HUES48 (cell line): ENCODE data around the gene BPIFB4.
"Not testable (repeated sequence)": the region's sequence is repeated elsewhere in the genome, so short reads cannot be mapped to it uniquely, and the experiment has no call there.

Experiments
- H3K27ac ChIP-seq: one replicate; pipeline ENCODE4 v1.7.0; 2013; ENCODE audit warnings: low read depth, low read length, inconsistent platforms
- H3K27me3 ChIP-seq: 2 replicates; pipeline ENCODE4 v1.6.1; 2013; ENCODE audit warnings: mild to moderate bottlenecking, low read length; ENCODE audit not compliant: control insufficient read depth, insufficient read depth
- H3K36me3 ChIP-seq: 2 replicates; pipeline ENCODE4 v1.6.1; 2013; ENCODE audit warnings: low read length; ENCODE audit not compliant: control insufficient read depth, insufficient read depth
- H3K4me1 ChIP-seq: 2 replicates; pipeline ENCODE4 v1.6.1; 2013; ENCODE audit warnings: mild to moderate bottlenecking, low read length; ENCODE audit not compliant: control insufficient read depth, insufficient read depth
- H3K4me3 ChIP-seq: 2 replicates; pipeline ENCODE4 v1.5.1; 2013; ENCODE audit warnings: mild to moderate bottlenecking, low read depth, low read length
- H3K9ac ChIP-seq: 2 replicates; pipeline ENCODE4 v1.6.1; 2013; ENCODE audit warnings: mild to moderate bottlenecking, low read depth, low read length, moderate library complexity
- H3K9me3 ChIP-seq: 2 replicates; pipeline ENCODE4 v1.6.1; 2013; ENCODE audit warnings: low read length; ENCODE audit not compliant: control insufficient read depth, insufficient read depth

BPIFB4 gene

DNA sequence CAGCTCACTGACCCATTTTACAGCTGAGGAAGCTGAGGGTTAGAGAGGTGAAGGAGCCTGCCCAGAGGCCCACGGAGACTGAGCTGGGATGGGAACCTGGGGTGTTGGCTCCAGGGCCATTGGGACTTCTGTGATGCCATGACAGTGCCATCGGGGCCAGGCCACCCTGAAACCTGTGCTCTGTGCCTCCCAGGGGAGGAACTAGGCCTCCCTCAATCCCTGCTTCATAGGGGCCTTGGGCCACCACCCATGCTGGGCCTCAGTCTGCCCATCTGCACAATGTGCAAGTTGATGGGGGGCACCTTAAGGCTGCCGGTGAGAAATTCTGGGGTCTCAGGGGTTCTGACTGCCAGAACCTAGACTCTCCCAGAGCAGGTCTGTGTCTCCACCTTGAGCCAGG is 24.9 kb downstream of the BPIFB4 start:
- no peaks in the 10 kb centered on the region for H3K27me3 ChIP-seq
- H3K4me1 ChIP-seq, result peaks cover 5% of the 10 kb centered on the region; the same call in 1 of the 2 replicates
- no peaks in the 10 kb centered on the region for H3K36me3 ChIP-seq
- H3K9me3 ChIP-seq, result no peaks in the 10 kb centered on the region
- H3K27ac ChIP-seq, result no peak overlapping the region
- no peak overlapping the region for H3K9ac ChIP-seq
- no peak overlapping the region for H3K4me3 ChIP-seq

GRCh38 chr20:33105316-33105924 is 26.0 kb downstream of the BPIFB4 start:
- H3K36me3 ChIP-seq, result no peaks in the 10 kb centered on the region
- no peak overlapping the region for H3K9ac ChIP-seq
- peaks cover 5% of the 10 kb centered on the region; the same call in 1 of the 2 replicates for H3K4me1 ChIP-seq
- no peak overlapping the region for H3K4me3 ChIP-seq
- H3K27ac ChIP-seq, result no peak overlapping the region
- no peaks in the 10 kb centered on the region for H3K9me3 ChIP-seq
- H3K27me3 ChIP-seq, result no peaks in the 10 kb centered on the region

- H3K9me3 ChIP-seq, H3K4me3 ChIP-seq, H3K27ac ChIP-seq, H3K27me3 ChIP-seq, H3K4me1 ChIP-seq, H3K9ac ChIP-seq, H3K36me3 ChIP-seq: not testable (repeated sequence)
Observed at GRCh38 chr20:33106058-33106620, 26.7 kb downstream of the BPIFB4 start.

- H3K27ac ChIP-seq, result no peak overlapping the region
- no peaks in the 10 kb centered on the region for H3K27me3 ChIP-seq
- no peak overlapping the region for H3K9ac ChIP-seq
- no peak overlapping the region for H3K4me3 ChIP-seq
- H3K36me3 ChIP-seq, result no peaks in the 10 kb centered on the region
- 0 out of 2 replicates have a peak, but pooled peaks cover 2% of the 10 kb centered on the region for H3K9me3 ChIP-seq
- H3K4me1 ChIP-seq, result no peaks in the 10 kb centered on the region
Observed at GRCh38 chr20:33108661-33109060, 29.2 kb downstream of the BPIFB4 start.

DNA sequence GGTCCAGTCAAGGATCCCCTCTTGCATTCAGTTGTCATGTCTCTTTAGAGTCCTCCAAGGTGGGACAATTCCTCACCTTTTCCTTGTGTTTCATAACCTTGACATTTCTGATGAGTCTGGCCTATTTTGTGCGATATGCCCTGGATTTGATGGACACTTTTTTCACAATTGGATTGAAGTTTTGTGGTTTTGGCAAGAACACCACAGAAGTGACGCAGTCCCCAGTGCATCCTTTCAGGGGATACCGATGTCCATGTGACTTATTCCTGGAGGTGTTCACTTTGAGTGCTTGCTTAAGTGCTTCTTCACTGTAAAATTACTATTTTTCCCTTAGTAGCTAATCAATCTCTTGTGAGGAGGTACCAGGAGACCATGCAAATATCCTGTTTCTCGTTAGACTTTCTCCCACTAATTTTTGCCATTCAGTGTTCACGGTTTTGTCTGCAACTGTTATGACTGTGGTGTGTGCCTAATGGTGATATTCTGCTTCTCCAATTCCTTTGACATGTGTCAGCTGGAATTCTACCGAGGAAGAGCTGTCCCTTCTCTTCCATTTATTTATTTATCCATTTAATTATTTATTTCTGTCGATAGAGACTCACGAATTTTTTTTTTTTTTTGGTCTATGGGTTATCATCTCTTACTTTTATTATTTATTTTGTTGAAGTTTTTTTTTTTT is 30.8 kb downstream of the BPIFB4 start:
- peaks cover 6% of the 10 kb centered on the region; the same call in 1 of the 2 replicates for H3K9me3 ChIP-seq
- H3K27ac ChIP-seq, result no peak overlapping the region
- no peak overlapping the region for H3K9ac ChIP-seq
- no peaks in the 10 kb centered on the region for H3K4me1 ChIP-seq
- no peaks in the 10 kb centered on the region for H3K27me3 ChIP-seq
- H3K36me3 ChIP-seq, result no peaks in the 10 kb centered on the region
- no peak overlapping the region for H3K4me3 ChIP-seq

- no peak overlapping the region for H3K27ac ChIP-seq
- no peaks in the 10 kb centered on the region for H3K4me1 ChIP-seq
- H3K9me3 ChIP-seq, result peaks cover 6% of the 10 kb centered on the region; the same call in 1 of the 2 replicates
- H3K4me3 ChIP-seq, result no peak overlapping the region
- H3K9ac ChIP-seq, result no peak overlapping the region
- H3K36me3 ChIP-seq, result no peaks in the 10 kb centered on the region
- H3K27me3 ChIP-seq, result no peaks in the 10 kb centered on the region
Observed at GRCh38 chr20:33111306-33111705, 31.9 kb downstream of the BPIFB4 start.

DNA sequence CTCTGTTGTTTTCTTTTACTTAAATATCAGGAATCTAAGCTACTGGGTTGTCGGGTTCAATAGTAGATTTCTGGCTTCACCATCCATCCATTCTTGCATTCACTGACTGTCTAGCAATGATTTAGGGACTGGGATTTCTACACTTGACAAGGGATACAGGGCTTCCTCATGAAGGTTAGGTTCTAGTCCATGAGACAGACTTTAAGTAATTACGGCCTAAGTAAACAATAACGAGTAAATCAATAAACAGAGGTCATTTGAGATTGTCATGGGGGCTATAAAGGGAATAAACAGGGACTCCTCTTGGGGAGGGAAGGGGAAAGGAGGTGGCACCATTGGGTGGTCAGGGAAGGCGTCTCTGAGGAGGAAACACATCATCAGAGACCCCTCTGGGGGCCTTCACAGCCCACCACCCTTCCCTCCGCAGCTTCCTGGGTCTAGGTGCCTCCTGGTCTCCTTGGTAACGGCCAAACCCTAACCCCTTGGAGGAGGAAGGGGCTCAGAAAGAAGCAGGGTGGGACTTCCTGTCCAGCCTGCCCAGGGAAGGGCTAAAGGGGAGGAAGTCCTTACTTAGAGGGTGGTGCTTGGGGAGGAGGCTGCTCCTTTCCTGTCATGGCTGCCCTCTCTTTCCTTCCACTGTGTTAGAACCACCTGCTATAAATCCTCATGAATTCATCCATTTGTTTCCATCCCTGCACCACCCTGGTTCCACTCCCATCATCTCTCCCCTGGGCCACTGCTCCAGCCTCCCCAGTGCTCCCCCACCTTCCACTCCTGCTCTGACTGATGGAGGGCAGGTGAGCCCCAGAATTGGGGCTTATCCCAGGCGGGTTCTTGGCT is 33.3 kb downstream of the BPIFB4 start:
- Histone ChIP-seq H3K36me3 (no peaks in the 10 kb centered on the region), H3K27ac (no peak overlapping the region), H3K4me1 (no peaks in the 10 kb centered on the region), H3K9ac (no peak overlapping the region), H3K4me3 (no peak overlapping the region), H3K27me3 (no peaks in the 10 kb centered on the region), H3K9me3 (peaks cover 6% of the 10 kb centered on the region; the same call in 1 of the 2 replicates)

DNA sequence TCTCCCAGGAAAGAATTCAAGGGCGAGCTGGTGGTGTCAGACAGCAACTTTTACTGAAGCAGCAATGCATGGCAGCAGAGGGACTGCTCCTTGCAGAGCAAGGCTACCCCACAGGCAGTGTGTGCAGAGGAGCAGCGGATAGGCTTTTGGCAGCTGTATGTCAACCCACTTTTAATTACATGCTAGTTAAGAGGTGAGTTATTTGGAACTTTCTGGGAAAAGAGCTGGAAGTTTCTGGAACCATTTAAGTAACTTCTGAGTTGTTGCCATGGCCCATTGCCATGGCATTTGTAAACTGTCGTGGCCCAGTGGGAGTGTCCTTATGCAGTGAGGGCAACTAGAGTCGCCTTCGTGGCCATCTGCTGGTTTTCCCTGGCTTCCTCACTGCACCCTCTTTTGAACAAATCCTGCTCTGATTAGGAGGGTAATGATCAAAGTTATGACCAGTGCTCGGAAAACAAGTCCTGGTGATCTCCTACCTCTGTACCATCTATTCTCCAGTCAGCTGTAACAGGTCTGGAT is 34.0 kb downstream of the BPIFB4 start:
- Histone ChIP-seq H3K9me3 (peaks cover 6% of the 10 kb centered on the region; the same call in 1 of the 2 replicates), H3K36me3 (no peaks in the 10 kb centered on the region), H3K27me3 (no peaks in the 10 kb centered on the region), H3K4me3 (no peak overlapping the region), H3K4me1 (no peaks in the 10 kb centered on the region), H3K9ac (no peak overlapping the region), H3K27ac (no peak overlapping the region)

DNA sequence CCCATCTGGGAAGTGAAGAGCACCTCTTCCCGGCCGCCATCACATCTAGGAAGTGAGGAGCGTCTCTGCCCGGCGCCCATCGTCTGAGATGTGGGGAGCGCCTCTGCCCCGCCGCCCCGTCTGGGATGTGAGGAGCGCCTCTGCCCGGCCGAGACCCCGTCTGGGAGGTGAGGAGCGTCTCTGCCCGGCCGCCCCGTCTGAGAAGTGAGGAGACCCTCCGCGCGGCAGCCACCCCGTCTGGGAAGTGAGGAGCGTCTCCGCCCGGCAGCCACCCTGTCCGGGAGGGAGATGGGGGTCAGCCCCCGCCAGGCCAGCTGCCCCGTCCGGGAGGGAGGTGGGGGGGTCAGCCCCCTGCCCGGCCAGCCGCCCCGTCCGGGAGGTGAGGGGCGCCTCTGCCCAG is 36.1 kb downstream of the BPIFB4 start:
- not testable (repeated sequence) for H3K9ac ChIP-seq, H3K27ac ChIP-seq, H3K9me3 ChIP-seq, H3K27me3 ChIP-seq, H3K36me3 ChIP-seq, H3K4me1 ChIP-seq, H3K4me3 ChIP-seq

DNA sequence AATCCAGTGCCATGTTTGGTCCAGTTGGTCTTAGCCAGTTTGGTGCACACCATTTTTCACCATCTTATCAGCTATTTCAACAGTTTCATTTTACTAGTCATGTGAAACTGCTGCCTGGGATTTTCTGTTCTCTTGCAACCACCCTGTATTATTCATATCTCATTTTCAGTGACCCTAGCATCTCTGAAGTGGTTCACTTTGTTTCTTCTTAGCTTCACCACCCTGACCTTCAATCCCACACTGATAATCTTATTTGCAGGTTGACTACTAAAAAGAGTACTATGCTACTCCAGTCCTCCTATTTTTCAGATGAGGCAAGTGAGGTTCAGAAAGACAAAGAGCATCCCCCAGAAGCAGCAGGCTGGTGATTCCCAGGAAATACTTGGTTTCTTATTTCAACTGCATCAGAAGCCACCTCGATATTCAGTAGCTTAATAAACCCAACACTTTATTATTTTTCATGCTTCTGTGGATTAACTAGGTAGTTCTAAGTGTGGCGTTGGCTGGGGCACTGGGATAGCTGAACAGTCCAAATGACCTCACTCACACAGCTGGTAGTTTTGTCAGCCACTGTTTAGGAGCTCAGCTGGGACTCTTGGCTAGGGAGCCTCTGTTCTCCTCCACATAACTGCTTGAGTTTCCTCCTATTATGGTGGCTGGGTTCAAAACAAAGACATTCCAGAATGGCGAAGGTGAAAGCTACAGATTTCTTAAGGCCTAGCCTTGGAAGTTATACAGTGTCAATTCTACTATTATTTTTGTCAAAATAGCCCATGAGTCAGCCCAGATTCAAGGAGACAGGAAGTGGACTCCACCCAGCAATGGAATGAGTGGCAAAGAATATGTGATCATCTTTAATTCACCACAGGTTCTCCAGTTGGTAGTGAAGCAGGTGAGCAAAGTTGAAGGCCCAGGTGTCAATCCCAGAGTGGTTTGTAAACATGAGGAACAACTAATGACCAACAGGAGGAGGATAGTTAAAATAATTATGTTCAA is 40.6 kb downstream of the BPIFB4 start:
- no peak overlapping the region for H3K9ac ChIP-seq
- H3K4me1 ChIP-seq, result no peaks in the 10 kb centered on the region
- H3K4me3 ChIP-seq, result no peak overlapping the region
- peaks cover 6% of the 10 kb centered on the region; the same call in 1 of the 2 replicates for H3K9me3 ChIP-seq
- H3K36me3 ChIP-seq, result no peaks in the 10 kb centered on the region
- H3K27ac ChIP-seq, result no peak overlapping the region
- no peaks in the 10 kb centered on the region for H3K27me3 ChIP-seq
